ENCODE measurements around the gene PDCD11.
"Not testable (repeated sequence)": the region's sequence is repeated elsewhere in the genome, so short reads cannot be mapped to it uniquely, and the experiment has no call there.

Gene PDCD11

GRCh38 chr10:103475437-103475836, 79.0 kb downstream of the PDCD11 start:
- DNase-seq = no peak

GRCh38 chr10:103476046-103476768, 79.8 kb downstream of the PDCD11 start:
- DNase-seq = no peak

GRCh38 chr10:103478671-103479070, 82.2 kb downstream of the PDCD11 start:
- DNase-seq = no peak

- DNase-seq = no peak
Observed at GRCh38 chr10:103479135-103479534, 82.7 kb downstream of the PDCD11 start, which contains the start of gene CALHM3. TSS of gene CALHM3 (minus strand) at chr10:103479240. CDS start at chr10:103479032, 208 bp downstream.

GRCh38 chr10:103480521-103480920, 84.1 kb downstream of the PDCD11 start:
- no peak for DNase-seq

- DNase-seq = peak; percentile 72
Observed at GRCh38 chr10:103481974-103482531, 85.6 kb downstream of the PDCD11 start.

- not testable (repeated sequence) for DNase-seq
Observed at GRCh38 chr10:103486635-103487409, 90.4 kb downstream of the PDCD11 start.

DNA sequence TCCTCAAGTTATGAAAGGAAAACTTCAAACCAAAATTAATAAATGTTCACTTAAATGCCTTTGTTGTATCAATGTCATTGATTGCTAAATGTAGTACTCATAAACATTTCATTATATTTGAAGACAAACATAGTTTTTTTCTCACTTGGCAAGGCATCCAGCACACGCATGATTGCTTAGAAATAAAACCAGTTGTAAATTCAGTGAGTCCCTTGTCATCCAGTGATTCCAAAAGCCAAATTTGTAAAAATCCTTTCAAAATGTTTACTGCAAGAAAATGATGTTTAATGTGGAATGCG, 90.9 kb downstream of the PDCD11 start:
- DNase-seq = no peak

DNA sequence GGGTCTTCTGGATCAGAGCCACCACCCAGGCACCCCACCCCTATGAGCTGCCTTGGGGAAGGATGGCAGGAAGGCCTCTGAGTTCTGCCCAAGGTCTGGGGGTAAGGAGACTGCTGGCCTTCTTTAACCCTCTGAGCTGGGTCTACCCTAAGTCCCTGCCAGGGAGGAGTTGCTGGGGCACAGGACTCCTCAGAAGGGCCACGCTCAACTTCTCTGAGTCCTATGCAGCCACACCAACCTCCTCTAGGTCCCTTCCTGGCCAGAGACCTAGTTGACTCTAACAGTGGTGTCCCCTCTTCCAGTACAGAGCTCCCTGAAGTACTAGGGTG, 94.5 kb downstream of the PDCD11 start:
- no peak for DNase-seq

- no peak for DNase-seq
Observed at GRCh38 chr10:103491729-103492364, 95.4 kb downstream of the PDCD11 start.

DNA sequence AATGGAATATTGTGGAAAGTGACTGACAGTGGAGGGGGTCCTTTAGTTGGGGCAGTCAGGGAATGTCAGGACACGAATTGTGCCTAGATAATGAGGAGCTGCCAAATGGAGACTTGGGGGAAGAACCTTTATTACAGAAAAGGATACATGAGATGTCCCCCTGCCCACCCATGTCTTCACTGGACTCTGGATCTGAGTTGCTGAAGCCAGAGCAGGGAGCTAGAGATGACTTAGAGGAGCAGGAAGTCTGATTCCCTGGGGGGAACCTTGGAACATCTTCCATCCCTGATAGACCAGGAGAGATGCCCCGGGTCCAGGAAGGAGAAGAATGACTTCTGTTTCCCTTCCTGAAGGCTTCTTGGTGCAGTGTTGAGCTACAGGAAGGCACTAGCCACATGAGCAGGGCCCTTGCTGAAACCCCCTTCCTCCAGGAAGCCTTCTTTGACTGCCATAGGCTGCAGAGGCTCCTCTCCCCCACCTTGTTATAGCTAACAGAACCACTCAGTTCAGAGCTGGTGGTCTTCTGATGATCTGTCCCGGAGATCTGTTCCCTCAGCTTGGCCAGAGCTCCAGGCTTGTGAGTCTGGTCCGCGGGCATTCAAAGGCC, 96.3 kb downstream of the PDCD11 start:
- DNase-seq = no peak

- DNase-seq = no peak
Observed at GRCh38 chr10:103493362-103493915, 97.0 kb downstream of the PDCD11 start, which contains the start of gene NEURL1. TSS of gene NEURL1 (plus strand) at chr10:103493705. CDS start at chr10:103494388, 683 bp downstream.

GRCh38 chr10:103493916-103494877, 97.8 kb downstream of the PDCD11 start:
- DNase-seq = peak; percentile 33

DNA sequence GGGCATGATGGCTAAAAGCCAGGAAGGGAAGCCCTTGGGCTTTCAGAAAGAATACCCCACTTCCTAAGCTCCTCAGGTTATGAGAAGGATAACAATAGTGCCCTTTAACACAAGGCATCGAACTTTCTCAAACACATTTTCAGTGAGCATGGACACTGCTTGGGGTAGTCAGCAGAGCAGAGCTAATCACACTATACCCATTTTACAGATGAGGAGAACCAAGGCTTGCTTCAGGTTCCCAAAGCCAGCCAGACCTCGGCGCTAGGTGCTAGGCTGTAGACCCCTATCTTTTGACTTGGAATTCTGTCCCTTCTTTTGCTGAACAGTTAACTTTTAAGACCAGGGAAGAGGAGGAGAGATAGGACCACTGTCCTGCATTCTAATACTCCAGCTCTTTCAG, 98.9 kb downstream of the PDCD11 start:
- DNase-seq = no peak
